Neuronal stem cell (in vitro differentiated cells): ENCODE measurements around the gene TAPBPL.
"Not testable (repeated sequence)": the region's sequence is repeated elsewhere in the genome, so short reads cannot be mapped to it uniquely, and the experiment has no call there.

ENCODE experiments used
- DNase-seq: peaks from one replicate; pipeline ENCODE4 v3.0.0-alpha.2; 2013; ENCODE audit warnings: low spot score
- H2AFZ ChIP-seq: one replicate; pipeline ENCODE4 v1.6.1; 2013; ENCODE audit warnings: mild to moderate bottlenecking, low read length, inconsistent platforms
- H2AK5ac ChIP-seq: 2 replicates; pipeline ENCODE4 v1.6.1; 2013; ENCODE audit warnings: low read depth, mild to moderate bottlenecking, inconsistent platforms, low read length, moderate library complexity, mixed read lengths
- H2BK120ac ChIP-seq: 2 replicates; pipeline ENCODE4 v1.6.1; 2013; ENCODE audit warnings: low read depth, mild to moderate bottlenecking, inconsistent platforms, low read length, moderate library complexity, mixed read lengths
- H2BK12ac ChIP-seq: one replicate; pipeline ENCODE4 v1.6.1; 2013; ENCODE audit warnings: low read length, inconsistent platforms
- H2BK15ac ChIP-seq: 2 replicates; pipeline ENCODE4 v1.6.1; 2013; ENCODE audit warnings: mild to moderate bottlenecking, low read length, inconsistent platforms, mixed read lengths
- H2BK5ac ChIP-seq: one replicate; pipeline ENCODE4 v1.6.1; 2013; ENCODE audit warnings: inconsistent platforms, mild to moderate bottlenecking, low read length, moderate library complexity
- H3K14ac ChIP-seq: one replicate; pipeline ENCODE4 v1.6.1; 2013; ENCODE audit warnings: low read length, inconsistent platforms
- H3K18ac ChIP-seq: 2 replicates; pipeline ENCODE4 v1.6.1; 2013; ENCODE audit warnings: low read length, inconsistent platforms
- H3K23ac ChIP-seq: 2 replicates; pipeline ENCODE4 v1.6.1; 2013; ENCODE audit warnings: low read depth, mild to moderate bottlenecking, mixed read lengths, low read length, inconsistent platforms; ENCODE audit not compliant: poor library complexity
- H3K27ac ChIP-seq: replicated peaks from 3 replicates; pipeline ENCODE4 v1.5.1; 2013; ENCODE audit warnings: low read length, inconsistent platforms
- H3K27me3 ChIP-seq, 3 experiments: 2 replicates each; pipeline ENCODE4 v1.6.1; 2013; ENCODE audit warnings: low read length in 3 of 3, mild to moderate bottlenecking in 2 of 3, inconsistent platforms in 1 of 3, low read depth in 1 of 3, mixed read lengths in 1 of 3, moderate library complexity in 1 of 3; ENCODE audit not compliant: control insufficient read depth in 3 of 3, insufficient read depth in 3 of 3
- H3K36me3 ChIP-seq, 2 donors: replicated peaks in 1 of 2; 2 replicates each; pipeline ENCODE4 v1.6.1; 2013; ENCODE audit warnings: low read length in 2 of 2; ENCODE audit not compliant: control insufficient read depth in 2 of 2, insufficient read depth in 2 of 2
- H3K4ac ChIP-seq: 2 replicates; pipeline ENCODE4 v1.6.1; 2013; ENCODE audit warnings: inconsistent platforms, mild to moderate bottlenecking, low read length, moderate library complexity
- H3K4me1 ChIP-seq, 2 donors: 1 replicate in 1 of 2; 2 replicates in 1 of 2; pipeline ENCODE4 v1.6.1; 2013; ENCODE audit warnings: low read length in 2 of 2, low read depth in 1 of 2; ENCODE audit not compliant: control insufficient read depth in 2 of 2, insufficient read depth in 1 of 2
- H3K4me2 ChIP-seq: one replicate; pipeline ENCODE4 v1.6.1; 2013; ENCODE audit warnings: mild to moderate bottlenecking, low read length, inconsistent platforms; ENCODE audit not compliant: insufficient read depth, poor library complexity, severe bottlenecking
- H3K4me3 ChIP-seq, 2 donors: 2 replicates each; pipeline ENCODE4 v1.5.1; 2013; ENCODE audit warnings: low read length in 2 of 2, mild to moderate bottlenecking in 2 of 2, inconsistent platforms in 1 of 2, moderate library complexity in 1 of 2
- H3K79me1 ChIP-seq: one replicate; pipeline ENCODE4 v1.6.1; 2013; ENCODE audit warnings: low read depth, mild to moderate bottlenecking, inconsistent platforms, low read length, moderate library complexity
- H3K9ac ChIP-seq: one replicate; pipeline ENCODE4 v1.6.1; 2013; ENCODE audit warnings: mild to moderate bottlenecking, low read depth, low read length, inconsistent platforms; ENCODE audit not compliant: poor library complexity
- H3K9me3 ChIP-seq, 2 donors: replicated peaks in 1 of 2; 2 replicates each; pipeline versions ENCODE3 to v1.6.1; 2013; ENCODE audit warnings: low read length in 2 of 2, mild to moderate bottlenecking in 2 of 2, inconsistent platforms in 1 of 2, low read depth in 1 of 2, mixed read lengths in 1 of 2, moderate library complexity in 1 of 2; ENCODE audit not compliant: control insufficient read depth in 2 of 2, insufficient read depth in 1 of 2
- H4K8ac ChIP-seq: one replicate; pipeline ENCODE4 v1.6.1; 2013; ENCODE audit warnings: low read depth, mild to moderate bottlenecking, inconsistent platforms, low read length, moderate library complexity
- H4K91ac ChIP-seq: one replicate; pipeline ENCODE4 v1.6.1; 2013; ENCODE audit warnings: low read length, low read depth, mild to moderate bottlenecking, inconsistent platforms; ENCODE audit not compliant: poor library complexity
- WGBS, 2 donors: extraction: QIAGEN DNeasy Blood & Tissue Kit; methylation state at CpG; one replicate each; pipeline ENCODE4 v1.1.7; 2013; ENCODE audit warnings: missing lambda C conversion rate in 2 of 2, mixed read lengths in 1 of 2; ENCODE audit not compliant: insufficient read length in 2 of 2, insufficient replicate concordance in 1 of 2; ENCODE audit errors: extremely low coverage in 2 of 2; 5-methylcytosine and 5-hydroxymethylcytosine counted together

Gene TAPBPL

GRCh38 chr12:6494968-6495367, 43.1 kb downstream of the TAPBPL start:
- no peak overlapping the region for H4K91ac ChIP-seq
- no peak overlapping the region for H3K14ac ChIP-seq
- no peak overlapping the region for H2AK5ac ChIP-seq
- H3K27ac ChIP-seq: no peak overlapping the region
- H3K9ac ChIP-seq: peak overlapping the region; percentile 1
- H3K36me3 ChIP-seq: peaks cover 23 to 70% of the 10 kb centered on the region in 2 donors
- no CpG with 5 or more reads among the region's 1 CpG for WGBS, 2 donors
- H3K18ac ChIP-seq: no peak overlapping the region
- H2AFZ ChIP-seq: no peak overlapping the region
- H3K9me3 ChIP-seq: no peaks in the 10 kb centered on the region
- H3K4me1 ChIP-seq: peaks cover 11 to 15% of the 10 kb centered on the region in 2 donors
- peaks cover 4% of the 10 kb centered on the region for H3K79me1 ChIP-seq
- H3K4me2 ChIP-seq: peak overlapping the region; percentile 38
- no peaks in the 10 kb centered on the region for H3K27me3 ChIP-seq
- no peak overlapping the region for H2BK5ac ChIP-seq
- no peak overlapping the region for H2BK15ac ChIP-seq
- peak overlapping the region; percentile 20 to 78 for H3K4me3 ChIP-seq
- no peak overlapping the region for H3K4ac ChIP-seq
- H2BK120ac ChIP-seq: no peak overlapping the region
- H4K8ac ChIP-seq: no peak overlapping the region
- no peak overlapping the region for H2BK12ac ChIP-seq
- H3K23ac ChIP-seq: no peak overlapping the region
- no peak for DNase-seq

GRCh38 chr12:6497291-6497690, 45.4 kb downstream of the TAPBPL start:
- H2BK120ac ChIP-seq, H4K8ac ChIP-seq, H2BK12ac ChIP-seq, H3K9ac ChIP-seq, H3K18ac ChIP-seq, H2AK5ac ChIP-seq, H2BK5ac ChIP-seq, H3K27me3 ChIP-seq, H3K4ac ChIP-seq, H2BK15ac ChIP-seq, H3K4me3 ChIP-seq, H3K9me3 ChIP-seq, H3K23ac ChIP-seq, H3K4me2 ChIP-seq, H3K27ac ChIP-seq, H3K79me1 ChIP-seq, DNase-seq, H4K91ac ChIP-seq, H3K14ac ChIP-seq, H2AFZ ChIP-seq: not testable (repeated sequence)
- WGBS, 2 donors: no CpG with 5 or more reads among the region's 3 CpGs
- Histone ChIP-seq H3K36me3 (peaks cover 23 to 77% of the 10 kb centered on the region in 2 donors), H3K4me1 (peaks cover 10 to 15% of the 10 kb centered on the region in 2 donors)

GRCh38 chr12:6500466-6500865, 48.6 kb downstream of the TAPBPL start:
- Histone ChIP-seq H3K18ac (no peak overlapping the region), H3K4me3 (no peak overlapping the region), H2BK12ac (no peak overlapping the region), H3K27ac (no peak overlapping the region), H2BK5ac (no peak overlapping the region), H3K9ac (no peak overlapping the region), H3K36me3 (peaks cover 23 to 97% of the 10 kb centered on the region in 2 donors), H3K9me3 (no peaks in the 10 kb centered on the region), H3K4me1 (peaks cover 5 to 8% of the 10 kb centered on the region in 2 donors), H3K27me3 (no peaks in the 10 kb centered on the region), H2BK15ac (no peak overlapping the region), H2AFZ (no peak overlapping the region), H3K79me1 (peaks cover 2% of the 10 kb centered on the region), H3K4ac (no peak overlapping the region), H4K91ac (no peak overlapping the region), H3K23ac (no peak overlapping the region), H3K14ac (no peak overlapping the region), H4K8ac (no peak overlapping the region), H2AK5ac (no peak overlapping the region), H3K4me2 (no peak overlapping the region), H2BK120ac (no peak overlapping the region)
- no peak for DNase-seq
- no CpG with 5 or more reads among the region's 2 CpGs for WGBS, 2 donors

GRCh38 chr12:6507102-6507998, 55.5 kb downstream of the TAPBPL start:
- no peak overlapping the region for H2AK5ac ChIP-seq
- H3K23ac ChIP-seq: no peak overlapping the region
- peak overlapping the region; percentile 88 for H3K27ac ChIP-seq
- H3K9ac ChIP-seq: no peak overlapping the region
- no peak overlapping the region for H2BK5ac ChIP-seq
- H2AFZ ChIP-seq: no peak overlapping the region
- no peaks in the 10 kb centered on the region for H3K9me3 ChIP-seq
- H3K18ac ChIP-seq: no peak overlapping the region
- H3K27me3 ChIP-seq: no peaks in the 10 kb centered on the region
- H3K79me1 ChIP-seq: no peaks in the 10 kb centered on the region
- H3K36me3 ChIP-seq: peaks cover 20 to 94% of the 10 kb centered on the region in 2 donors
- H4K91ac ChIP-seq: no peak overlapping the region
- H3K4ac ChIP-seq: no peak overlapping the region
- H3K4me1 ChIP-seq: peaks cover 0 to 4% of the 10 kb centered on the region in 2 donors
- no peak overlapping the region for H2BK15ac ChIP-seq
- no peak overlapping the region for H3K4me2 ChIP-seq
- no peak overlapping the region for H2BK120ac ChIP-seq
- H4K8ac ChIP-seq: no peak overlapping the region
- H2BK12ac ChIP-seq: no peak overlapping the region
- no CpG with 5 or more reads among the region's 12 CpGs for WGBS, 2 donors
- no peak for DNase-seq
- no peak overlapping the region for H3K14ac ChIP-seq
- no peak overlapping the region for H3K4me3 ChIP-seq
